Measurements from ENCODE around the gene ALKBH5.

DNA sequence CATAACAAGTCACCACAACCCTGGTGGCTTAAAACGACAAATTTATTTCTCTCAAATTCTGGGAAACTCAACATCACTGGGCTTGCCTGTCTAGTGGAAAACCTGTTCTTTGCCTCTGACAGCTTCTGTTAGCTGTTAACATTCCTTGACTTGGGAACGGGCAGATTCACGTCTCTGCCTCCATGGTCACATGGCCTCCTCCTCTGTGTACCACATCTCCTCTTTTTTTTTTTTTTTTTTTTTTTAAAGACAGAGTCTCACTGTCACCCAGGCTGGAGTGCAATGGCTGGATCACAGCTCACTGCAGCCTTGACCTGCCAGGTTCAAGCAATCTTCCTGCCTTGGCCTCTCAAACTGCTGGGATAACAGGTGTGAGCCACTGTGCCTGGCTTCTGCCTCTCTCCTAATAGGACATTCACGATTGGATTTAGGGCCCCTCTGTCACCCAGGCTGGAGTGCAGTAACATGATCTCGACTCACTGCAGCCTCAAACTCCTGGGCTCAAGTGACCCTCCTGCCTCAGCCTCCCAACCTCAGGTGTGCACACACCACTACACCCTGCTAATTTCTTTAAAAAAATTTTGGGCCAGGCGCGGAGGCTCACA, 30.1 kb downstream of the ALKBH5 start:
- TF ChIP-seq, protein P1, sequence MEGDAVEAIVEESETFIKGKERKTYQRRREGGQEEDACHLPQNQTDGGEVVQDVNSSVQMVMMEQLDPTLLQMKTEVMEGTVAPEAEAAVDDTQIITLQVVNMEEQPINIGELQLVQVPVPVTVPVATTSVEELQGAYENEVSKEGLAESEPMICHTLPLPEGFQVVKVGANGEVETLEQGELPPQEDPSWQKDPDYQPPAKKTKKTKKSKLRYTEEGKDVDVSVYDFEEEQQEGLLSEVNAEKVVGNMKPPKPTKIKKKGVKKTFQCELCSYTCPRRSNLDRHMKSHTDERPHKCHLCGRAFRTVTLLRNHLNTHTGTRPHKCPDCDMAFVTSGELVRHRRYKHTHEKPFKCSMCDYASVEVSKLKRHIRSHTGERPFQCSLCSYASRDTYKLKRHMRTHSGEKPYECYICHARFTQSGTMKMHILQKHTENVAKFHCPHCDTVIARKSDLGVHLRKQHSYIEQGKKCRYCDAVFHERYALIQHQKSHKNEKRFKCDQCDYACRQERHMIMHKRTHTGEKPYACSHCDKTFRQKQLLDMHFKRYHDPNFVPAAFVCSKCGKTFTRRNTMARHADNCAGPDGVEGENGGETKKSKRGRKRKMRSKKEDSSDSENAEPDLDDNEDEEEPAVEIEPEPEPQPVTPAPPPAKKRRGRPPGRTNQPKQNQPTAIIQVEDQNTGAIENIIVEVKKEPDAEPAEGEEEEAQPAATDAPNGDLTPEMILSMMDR (conservative IDR thresholded peaks at IDR 0.05 in 1 of 2, IDR thresholded peaks at IDR 0.05 in 1 of 2; ENCODE audit: extremely low read depth in 1 of 2, insufficient read depth in 1 of 2, low read depth in 1 of 2, low read length in 2 of 2) = no peak
- no peak for TF ChIP-seq EZH2 (IDR thresholded peaks at IDR 0.05; ENCODE audit: borderline replicate concordance, low read length)

Measured in mammary epithelial cell (primary cell).